Ecto neural progenitor cell (in vitro differentiated cells): ENCODE data around the gene ZKSCAN5.

Experiments used
- DNase-seq: peaks from one replicate; pipeline ENCODE4 v3.0.0-alpha.2; 2018; ENCODE audit warnings: low spot score

Gene ZKSCAN5

GRCh38 chr7:99504603-99505323 is at the start of gene ZKSCAN5:
Gene ZKSCAN5, plus strand, starts transcription at chr7:99504662. Its CDS starts 1,383 bp downstream, at chr7:99506045.
- DNase-seq = peak; percentile 97

GRCh38 chr7:99455874-99456273 is 48.6 kb upstream of the ZKSCAN5 start:
- no peak for DNase-seq

GRCh38 chr7:99456288-99456687 is 48.2 kb upstream of the ZKSCAN5 start:
- DNase-seq = no peak

DNA sequence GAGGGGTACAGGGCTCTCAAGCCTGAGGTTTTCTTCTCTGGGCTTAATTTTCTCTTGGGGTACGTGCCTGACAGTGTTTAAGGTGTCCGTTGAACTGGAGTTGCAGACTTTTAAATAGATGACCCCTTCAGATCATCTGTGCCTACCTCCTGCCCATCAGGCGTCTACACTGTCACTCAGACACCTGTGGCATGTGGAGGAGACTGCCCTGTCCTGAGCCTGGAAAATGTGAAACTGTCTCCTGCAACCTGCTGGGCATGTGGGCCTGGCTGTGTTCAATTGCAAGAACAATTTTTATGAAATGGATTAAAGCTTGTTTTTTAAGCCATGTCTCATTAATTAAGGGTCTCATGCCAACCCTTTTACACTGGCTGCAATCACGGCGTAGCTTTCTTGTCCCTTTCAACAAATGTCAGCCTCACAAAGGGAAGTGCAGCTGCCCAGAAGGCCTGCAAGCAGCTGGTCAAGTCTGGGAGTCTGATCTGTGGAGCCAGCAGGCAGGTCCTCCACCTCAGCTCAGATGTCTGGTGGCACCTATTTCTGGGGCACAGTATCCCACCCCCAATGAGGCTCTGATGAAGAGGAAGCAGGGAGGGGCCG is 47.3 kb upstream of the ZKSCAN5 start:
- no peak for DNase-seq

GRCh38 chr7:99457650-99458493 is 46.6 kb upstream of the ZKSCAN5 start:
- DNase-seq = no peak

DNA sequence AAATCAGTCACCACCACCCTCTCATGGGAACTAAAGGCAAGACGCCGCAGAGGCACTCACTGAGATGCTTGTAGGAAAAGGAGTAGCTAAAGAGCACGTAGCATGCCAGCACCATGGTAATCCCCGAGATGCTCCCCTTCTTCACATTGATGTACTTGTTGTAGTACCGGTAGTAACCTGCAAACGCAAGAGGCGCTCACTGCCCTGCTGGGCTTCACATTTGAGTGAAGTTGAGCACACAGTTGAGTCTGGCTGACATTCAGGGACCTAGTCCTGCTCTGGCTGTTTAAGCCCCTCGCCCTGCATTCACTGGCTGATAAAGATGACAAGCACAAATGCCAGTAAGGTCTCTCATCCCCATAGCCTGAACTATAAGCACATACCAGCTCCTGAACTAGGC is 45.4 kb upstream of the ZKSCAN5 start:
- DNase-seq = no peak

DNA sequence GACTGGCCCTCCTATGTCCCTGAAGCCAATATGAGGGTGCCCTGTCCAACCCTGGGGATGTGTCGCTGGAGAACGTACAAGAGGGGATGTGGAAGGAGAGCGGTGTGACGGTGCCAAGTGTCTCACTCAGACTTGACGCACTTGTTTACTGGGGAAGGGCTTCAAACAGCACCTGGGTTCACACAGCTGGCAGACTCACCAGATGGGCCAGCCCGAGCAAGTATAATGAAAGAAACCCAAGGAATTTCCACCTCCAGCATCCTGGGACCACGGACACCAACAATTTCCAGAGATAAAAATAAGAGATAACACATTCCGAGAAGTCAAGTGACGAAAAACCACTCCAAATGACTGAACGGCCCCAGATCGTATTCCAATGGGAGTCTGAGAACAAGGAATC is 43.8 kb upstream of the ZKSCAN5 start:
- no peak for DNase-seq

GRCh38 chr7:99461221-99461620 is 43.2 kb upstream of the ZKSCAN5 start:
- no peak for DNase-seq

DNA sequence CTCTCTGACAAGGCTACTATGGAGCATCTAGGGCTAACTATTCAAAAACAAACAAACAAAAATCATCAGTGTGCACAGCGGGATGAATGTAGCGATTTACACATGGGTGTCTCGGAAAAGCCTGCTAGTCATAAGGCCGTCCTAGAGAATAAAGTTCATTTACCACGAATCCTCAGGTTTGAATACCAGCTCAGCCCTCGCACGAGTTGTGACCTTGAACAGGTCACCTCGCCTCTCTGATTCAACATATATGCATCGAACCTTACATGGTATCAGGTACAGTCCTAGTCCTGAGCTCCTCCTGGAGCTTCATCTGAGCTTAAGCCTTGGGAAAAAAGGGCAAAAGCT is 39.1 kb upstream of the ZKSCAN5 start:
- DNase-seq = no peak

DNA sequence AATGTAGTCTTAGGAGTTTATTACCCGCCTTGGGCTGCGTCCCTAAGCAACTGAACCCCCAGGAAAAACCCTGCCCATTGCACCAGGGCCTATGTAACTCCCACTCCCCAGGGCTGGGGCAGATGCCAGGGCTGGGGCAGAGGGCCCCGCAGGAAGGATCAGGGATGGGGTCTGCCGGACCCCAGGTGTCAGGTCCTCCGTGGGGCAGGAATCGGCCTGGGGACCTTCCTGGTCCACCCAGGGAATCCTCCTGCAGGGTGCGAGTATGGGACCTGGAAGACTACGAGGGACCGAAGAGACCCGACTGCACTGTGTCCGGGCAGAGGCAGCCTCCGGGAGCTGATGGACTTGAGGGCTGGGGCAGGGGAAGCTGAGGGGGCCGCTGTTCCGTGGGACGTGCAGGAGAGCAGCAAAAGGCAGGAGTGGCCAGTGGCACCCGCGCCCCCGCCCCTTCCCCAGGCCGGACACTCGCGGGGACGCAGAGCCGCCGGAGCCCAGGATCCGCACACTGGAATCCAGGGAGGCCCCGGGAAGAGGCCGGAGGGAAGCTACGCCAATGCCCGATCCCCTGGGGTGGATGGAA is 36.0 kb upstream of the ZKSCAN5 start:
- DNase-seq = no peak

- no peak for DNase-seq
Measured at GRCh38 chr7:99469381-99470065, 34.9 kb upstream of the ZKSCAN5 start.

- peak; percentile 98 for DNase-seq
Measured at GRCh38 chr7:99472561-99473314, 31.7 kb upstream of the ZKSCAN5 start, which contains the start of gene ZNF789. Gene ZNF789, plus strand, starts transcription at chr7:99472890. Its CDS starts 3,567 bp downstream, at chr7:99476457.

GRCh38 chr7:99473315-99473596 is 31.2 kb upstream of the ZKSCAN5 start:
- no peak for DNase-seq

GRCh38 chr7:99476107-99476506 is 28.4 kb upstream of the ZKSCAN5 start:
- DNase-seq = no peak

DNA sequence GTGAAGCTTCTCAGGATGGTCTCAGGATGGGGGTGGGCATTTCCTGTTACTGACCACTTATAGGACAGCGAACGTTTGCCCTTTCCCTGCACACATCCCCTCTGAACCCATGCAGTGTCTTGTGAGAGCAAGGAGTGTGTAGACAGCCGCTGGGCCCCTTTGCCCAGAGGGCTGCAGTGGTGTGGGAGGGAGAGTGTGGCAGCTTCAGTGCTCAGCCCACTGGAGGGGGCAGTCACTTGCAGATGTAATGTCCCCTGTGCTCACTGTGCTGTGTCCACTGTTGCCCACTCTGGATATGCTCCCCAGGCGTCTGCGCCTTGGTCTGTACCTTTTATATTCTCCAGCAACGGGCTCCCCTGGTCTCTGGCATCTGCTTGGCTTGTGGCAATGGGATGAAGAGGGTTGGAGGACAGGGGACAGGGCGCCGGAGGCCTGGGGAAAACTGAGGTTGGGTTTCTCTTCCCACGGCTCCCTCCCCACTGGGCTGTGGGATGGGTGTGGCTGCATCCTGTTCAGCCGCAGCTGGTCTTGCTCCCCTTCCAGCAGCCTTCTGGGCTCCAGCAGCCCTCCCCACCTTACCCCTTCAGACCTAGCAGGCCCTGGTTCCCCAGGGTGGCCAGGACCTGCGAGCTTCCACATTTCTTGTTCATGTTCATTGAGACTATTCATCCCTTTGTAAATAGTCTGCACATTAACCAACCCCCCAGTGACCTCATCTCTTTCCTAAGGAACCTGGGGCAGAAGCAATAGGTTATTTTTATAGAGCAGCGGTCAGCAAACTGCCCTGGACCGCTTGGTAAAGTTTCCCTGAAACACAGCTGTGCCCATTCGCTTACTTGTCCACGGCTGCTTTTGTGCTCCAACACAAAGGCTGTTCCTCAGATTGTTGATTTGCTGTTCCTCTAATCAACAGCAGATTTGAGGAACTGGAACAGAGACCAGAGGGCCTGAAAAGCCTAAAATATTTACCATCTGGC is 25.7 kb upstream of the ZKSCAN5 start:
- DNase-seq = no peak

DNA sequence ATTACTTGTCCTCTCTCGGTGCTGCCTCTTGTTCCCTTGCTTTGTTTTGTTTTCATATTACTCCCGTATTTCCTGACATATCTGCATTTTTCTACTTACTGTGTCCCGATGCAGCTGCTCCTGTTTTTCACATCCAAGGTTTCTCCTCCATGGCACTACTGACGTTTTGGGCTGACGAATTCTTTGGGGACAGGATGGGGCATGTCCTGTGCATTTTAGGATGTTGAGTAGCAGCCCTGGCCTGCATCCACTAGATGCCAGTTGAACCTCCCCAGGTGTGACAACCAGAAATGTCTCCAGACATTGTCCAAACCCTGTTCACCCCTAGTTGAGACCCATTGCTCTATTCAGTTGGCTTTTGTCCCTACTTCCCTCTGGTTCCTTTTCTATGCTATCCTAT is 19.4 kb upstream of the ZKSCAN5 start:
- DNase-seq = no peak

DNA sequence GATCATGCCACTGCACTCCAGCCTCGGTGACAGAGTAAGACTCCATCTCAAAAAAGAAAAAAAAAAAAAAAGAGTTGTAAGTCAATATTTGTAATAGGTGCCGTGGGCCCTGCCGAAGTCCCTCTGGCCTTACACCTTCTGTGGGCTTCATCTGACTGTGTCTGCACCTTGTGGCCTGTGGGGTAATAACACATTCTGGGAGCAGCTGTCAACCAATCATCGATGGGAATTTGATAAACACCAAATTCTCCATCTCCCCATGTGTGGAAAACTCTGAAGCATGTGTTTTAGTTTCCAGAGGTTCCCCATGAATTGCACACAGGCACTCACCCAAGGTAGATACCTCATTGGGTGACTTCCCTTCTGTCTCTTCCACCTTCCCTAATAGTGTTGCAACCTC is 15.2 kb upstream of the ZKSCAN5 start:
- no peak for DNase-seq

GRCh38 chr7:99490878-99491277 is 13.6 kb upstream of the ZKSCAN5 start:
- no peak for DNase-seq

DNA sequence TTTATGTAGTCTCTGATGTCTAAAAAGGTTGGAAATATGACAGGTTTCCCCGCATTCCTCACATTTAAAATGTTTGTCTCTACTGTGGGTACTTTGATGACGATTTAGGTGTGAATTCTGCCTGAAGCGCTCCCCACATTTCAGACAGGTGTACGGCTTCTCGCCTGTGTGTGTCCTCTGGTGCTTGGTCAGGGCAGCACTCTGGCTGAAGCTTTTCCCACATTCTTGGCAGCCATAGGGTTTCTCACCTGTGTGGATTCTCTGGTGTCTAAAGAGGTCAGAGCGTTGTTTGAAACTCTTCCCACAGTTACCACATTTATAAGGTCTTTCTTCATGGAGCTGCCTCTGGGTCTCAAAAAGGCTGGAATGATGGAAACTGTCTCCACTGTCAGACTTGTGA is 10.6 kb upstream of the ZKSCAN5 start:
- DNase-seq = no peak
